SH-SY5Y (cell line): Measurements from ENCODE around the gene H2AZ2.

Source experiments
- GATA2 ChIP-seq: IDR thresholded peaks from 2 replicates; pipeline ENCODE4 v1.6.1; 2011; ENCODE audit warnings: mild to moderate bottlenecking, low read depth, low read length
- GATA3 ChIP-seq: IDR thresholded peaks from 2 replicates; pipeline ENCODE4 v1.6.1; 2011; ENCODE audit warnings: low read depth, mild to moderate bottlenecking, low read length, moderate library complexity

DNA sequence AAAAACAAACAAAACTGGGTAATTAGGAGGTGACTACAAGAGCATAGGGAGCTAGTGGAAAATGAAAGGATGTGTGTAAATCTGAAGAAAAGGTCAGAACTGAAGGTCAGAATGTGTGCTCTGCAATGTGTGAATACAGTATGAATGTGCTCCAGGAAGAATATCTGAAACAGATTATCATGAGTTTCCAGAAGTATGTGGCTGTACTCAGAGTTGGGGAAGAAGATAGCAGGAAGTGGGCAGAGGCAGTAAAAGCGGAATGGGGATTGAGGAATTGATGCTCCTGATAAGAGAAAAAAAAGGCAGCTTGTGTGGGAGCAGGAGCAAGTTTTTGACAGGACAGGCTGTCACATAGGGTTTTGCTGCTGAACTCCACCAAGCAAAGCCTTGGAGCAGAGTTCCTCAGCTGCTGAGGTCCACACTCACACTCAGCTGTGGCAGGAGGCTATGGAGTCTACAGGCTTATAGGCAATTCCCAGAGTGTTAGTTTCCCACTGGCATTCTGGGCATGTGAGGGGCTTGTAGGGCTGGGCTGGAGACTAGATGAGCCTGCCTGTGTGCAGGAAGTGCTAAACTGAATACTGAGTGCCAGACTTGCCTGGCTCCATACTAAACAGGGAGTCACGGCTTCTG is 22.9 kb downstream of the H2AZ2 start:
- no peak for TF ChIP-seq GATA2
- TF ChIP-seq GATA3 = no peak
